Testis (tissue), 3 donors: Measurements from ENCODE around the gene TMEM167A. TPM values are rescaled to one million over a fixed set of nuclear protein-coding genes. Genes with fewer than 3 reads are reported as not detected.

ENCODE experiments used
- DNase-seq: peaks from one replicate; pipeline ENCODE4 v3.0.0-alpha.2; 2019
- H3K27ac ChIP-seq, 2 donors: fragments of 200-600 bp; sonication (generic); one replicate each; pipeline ENCODE4 v1.5.1; 2019
- H3K27me3 ChIP-seq: fragments of 200-600 bp; sonication (generic); one replicate; pipeline ENCODE4 v1.5.1; 2019
- H3K36me3 ChIP-seq: fragments of 200-600 bp; sonication (generic); one replicate; pipeline ENCODE4 v1.5.1; 2017; ENCODE audit warnings: low read depth; ENCODE audit errors: missing control alignments
- H3K4me1 ChIP-seq: fragments of 200-600 bp; sonication (generic); one replicate; pipeline ENCODE4 v1.5.1; 2019
- H3K4me3 ChIP-seq, 2 donors: fragments of 200-600 bp; sonication (generic); one replicate each; pipeline ENCODE4 v1.5.1; 2017 to 2019
- H3K9me3 ChIP-seq: fragments of 200-600 bp; sonication (generic); one replicate; pipeline ENCODE4 v1.5.1; 2017
- CTCF ChIP-seq, 3 experiments: fragments of 450-650 bp in 2 of 3; fragments of 200-600 bp in 1 of 3; sonication (generic) in 1 of 3; IDR thresholded peaks; one replicate each; pipeline ENCODE4 v1.5.1; 2016 to 2019; ENCODE audit warnings: antibody characterized with exemption in 3 of 3, mild to moderate bottlenecking in 2 of 3, moderate library complexity in 1 of 3
- POLR2A ChIP-seq: fragments of 450-650 bp; IDR thresholded peaks from one replicate; pipeline ENCODE4 v1.6.1; 2017; ENCODE audit warnings: antibody characterized with exemption, mild to moderate bottlenecking, moderate library complexity
- WGBS, 2 donors: methylation state at CpG; one replicate each; pipeline ENCODE4 v1.1.5; 2018; 5-methylcytosine and 5-hydroxymethylcytosine counted together
- intact Hi-C: fragments of 100-400 bp; cut with DNase I; formaldehyde crosslinking; loops from one replicate; pipeline ENCODE4 v1.15.1; 2023; ENCODE audit warnings: low total_unique reads
- polyA plus RNA-seq: library from polyadenylated mRNA; stranded (reverse); fragments of 350-450 nt; fragmentation: Illumina TruSeq; extraction: RNeasy Lipid Tissue Mini Kit (QIAGEN cat#74804); gene quantifications from one replicate; pipeline ENCODE4 v1.2.3, GENCODE V29; 2014; ENCODE audit warnings: low read depth, low replicate concordance; ENCODE audit not compliant: insufficient read depth
- total RNA-seq, 2 donors: library from RNA; depleted of rRNA; stranded (reverse); fragments of >200 nt; gene quantifications; one replicate each; pipeline ENCODE4 v1.2.3, GENCODE V29; 2016

Gene TMEM167A
- total and polyA plus RNA-seq, 3 donors from 2014 or later: 34.7 to 47.7 (median 39.0) TPM

- intact Hi-C loops: no loop called here
- Histone ChIP-seq H3K27me3 (no peaks in the 10 kb centered on the region), H3K36me3 (no peaks in the 10 kb centered on the region), H3K4me3 (no peak overlapping the region), H3K27ac (no peak overlapping the region), H3K9me3 (no peaks in the 10 kb centered on the region), H3K4me1 (no peaks in the 10 kb centered on the region)
- no peak for DNase-seq
- TF ChIP-seq POLR2A: no peak
- no peak for TF ChIP-seq CTCF (IDR thresholded peaks at IDR 0.05)
- 85 to 91% methylated on average over 2 of the region's 2 CpGs for WGBS, 2 donors
These were observed 15.4 kb upstream of the TMEM167A start for GRCh38 chr5:83092619-83093018.

- intact Hi-C loops: no loop called here
- DNase-seq: no peak
- H3K4me3 ChIP-seq: no peak overlapping the region
- H3K36me3 ChIP-seq: no peaks in the 10 kb centered on the region
- TF ChIP-seq POLR2A (no peak), CTCF (IDR thresholded peaks at IDR 0.05) (no peak)
- no peaks in the 10 kb centered on the region for H3K27me3 ChIP-seq
- H3K9me3 ChIP-seq: no peaks in the 10 kb centered on the region
- 95 to 97% methylated on average over 3 of the region's 3 CpGs for WGBS, 2 donors
- H3K4me1 ChIP-seq: no peaks in the 10 kb centered on the region
- no peak overlapping the region for H3K27ac ChIP-seq
These were observed 13.0 kb upstream of the TMEM167A start for GRCh38 chr5:83090169-83090568.

- Histone ChIP-seq H3K4me1 (no peaks in the 10 kb centered on the region), H3K4me3 (no peak overlapping the region), H3K27me3 (no peaks in the 10 kb centered on the region), H3K9me3 (no peaks in the 10 kb centered on the region), H3K27ac (no peak overlapping the region), H3K36me3 (no peaks in the 10 kb centered on the region)
- no peak for TF ChIP-seq CTCF (IDR thresholded peaks at IDR 0.05)
- TF ChIP-seq POLR2A: no peak
- no peak for DNase-seq
- WGBS, 2 donors: 83 to 88% methylated on average over 2 of the region's 2 CpGs
- intact Hi-C loops: no loop called here
These were observed 7.9 kb upstream of the TMEM167A start for GRCh38 chr5:83085106-83085505.

GRCh38 chr5:83084336-83084735, 7.1 kb upstream of the TMEM167A start:
- Histone ChIP-seq H3K9me3 (no peaks in the 10 kb centered on the region), H3K36me3 (no peaks in the 10 kb centered on the region), H3K4me1 (no peaks in the 10 kb centered on the region), H3K27ac (no peak overlapping the region), H3K27me3 (no peaks in the 10 kb centered on the region), H3K4me3 (no peak overlapping the region)
- intact Hi-C loops: no loop called here
- WGBS, 2 donors: 89 to 95% methylated on average over 2 of the region's 2 CpGs
- TF ChIP-seq CTCF (IDR thresholded peaks at IDR 0.05) (no peak), POLR2A (no peak)
- DNase-seq: no peak

- DNase-seq: no peak
- H3K9me3 ChIP-seq: no peaks in the 10 kb centered on the region
- no peaks in the 10 kb centered on the region for H3K4me1 ChIP-seq
- H3K36me3 ChIP-seq: no peaks in the 10 kb centered on the region
- no peaks in the 10 kb centered on the region for H3K27me3 ChIP-seq
- H3K4me3 ChIP-seq: no peak overlapping the region
- intact Hi-C loops: no loop called here
- no peak for TF ChIP-seq CTCF (IDR thresholded peaks at IDR 0.05)
- no peak for TF ChIP-seq POLR2A
- H3K27ac ChIP-seq: no peak overlapping the region
These were observed 5.6 kb upstream of the TMEM167A start for GRCh38 chr5:83082750-83083149.
